ENCODE data around the gene SIX4.

SIX4 gene

DNA sequence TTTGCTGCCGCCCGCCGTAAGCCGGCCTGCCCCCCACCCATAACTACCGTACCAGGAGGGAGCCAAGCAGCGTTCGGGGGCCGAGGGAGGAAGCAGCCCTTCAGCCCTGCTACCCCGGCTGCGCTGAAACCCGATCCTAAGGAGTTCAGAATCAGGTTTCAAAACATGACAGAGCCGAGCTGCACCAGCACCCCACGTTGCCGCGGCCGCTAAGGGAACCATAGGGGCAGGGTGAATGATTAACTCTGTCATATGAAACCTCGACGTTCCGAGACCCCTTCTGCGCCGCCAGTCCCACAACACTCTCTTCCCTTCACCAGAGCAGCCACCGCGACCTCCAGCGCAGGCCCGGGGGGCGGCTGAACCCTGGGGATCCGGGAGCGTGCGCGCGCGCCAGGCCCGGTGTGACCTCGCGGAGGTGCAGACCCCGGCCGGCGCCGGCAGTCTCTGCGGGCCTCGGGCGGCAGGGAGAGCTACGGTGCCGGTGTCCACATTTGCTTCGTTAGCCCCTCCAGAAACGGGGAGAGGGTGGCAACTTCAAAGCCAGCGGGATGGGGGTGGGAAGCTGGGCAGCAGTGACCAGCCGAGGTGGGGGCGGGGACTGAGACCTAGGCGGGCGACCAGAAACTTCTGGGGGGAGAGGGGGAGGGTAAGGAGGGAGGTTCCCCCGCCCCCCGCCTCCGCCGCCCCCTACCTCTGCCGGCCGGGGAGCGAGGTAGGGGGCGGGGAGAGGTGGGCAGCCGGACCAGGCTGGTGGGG is 1.6 kb downstream of the SIX4 start:
- DNase-seq, result peak in 5 of 56 donors; percentile 1 to 22 (median 13)

DNA sequence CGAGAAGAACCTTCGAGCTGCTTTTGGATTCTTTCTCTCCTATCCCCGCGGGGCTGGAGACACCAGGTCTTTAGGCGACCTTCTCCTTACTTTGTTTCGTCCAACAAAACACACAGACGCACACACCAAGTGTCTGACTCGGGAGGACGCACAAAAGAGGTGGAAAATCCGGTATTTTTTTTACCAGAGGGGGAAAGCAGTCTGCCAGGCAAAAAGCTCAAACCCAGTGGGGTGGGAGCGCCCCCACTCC is 2.1 kb downstream of the SIX4 start:
- DNase-seq, result no peak

DNA sequence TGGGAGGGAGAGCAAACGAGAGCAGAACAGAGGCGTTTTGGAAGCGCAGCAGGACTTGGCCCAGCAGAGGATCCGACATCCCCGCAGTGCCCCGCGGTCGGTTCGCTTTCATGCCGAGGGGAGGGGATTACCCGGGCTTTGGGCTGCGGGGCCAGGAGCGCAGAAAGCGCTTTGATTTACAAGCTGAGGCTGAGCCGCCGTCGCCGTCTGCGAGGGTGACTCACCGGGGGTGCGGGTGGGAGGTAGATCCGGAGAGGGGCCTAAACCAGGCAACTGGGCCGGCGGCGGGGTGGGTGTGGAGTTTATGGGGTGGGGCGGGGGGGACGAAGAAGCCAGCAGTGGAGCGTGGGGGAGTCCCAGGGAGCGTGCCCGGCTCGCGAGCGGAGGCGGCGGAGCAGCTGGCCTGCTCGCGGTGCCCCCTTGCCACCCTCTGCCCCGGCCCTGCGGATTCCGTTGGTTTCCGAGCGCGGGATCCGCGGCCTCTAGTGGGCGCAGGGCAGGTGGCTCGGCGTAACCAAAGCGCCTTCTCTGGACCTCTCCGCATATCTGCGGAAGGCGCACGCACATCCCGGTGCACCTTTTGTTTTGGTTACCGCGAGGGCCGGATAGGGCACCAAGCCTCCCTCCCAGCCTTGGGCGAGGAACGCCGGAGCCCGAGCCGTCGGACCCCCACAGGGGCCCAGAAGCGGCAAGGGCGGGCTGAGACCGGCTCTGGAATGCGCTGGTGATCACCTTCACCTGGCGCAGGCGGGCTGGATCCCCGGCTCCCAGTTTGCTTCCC is 2.6 kb downstream of the SIX4 start:
- DNase-seq, result peak in 10 of 56 donors; percentile 5 to 44 (median 12)

DNA sequence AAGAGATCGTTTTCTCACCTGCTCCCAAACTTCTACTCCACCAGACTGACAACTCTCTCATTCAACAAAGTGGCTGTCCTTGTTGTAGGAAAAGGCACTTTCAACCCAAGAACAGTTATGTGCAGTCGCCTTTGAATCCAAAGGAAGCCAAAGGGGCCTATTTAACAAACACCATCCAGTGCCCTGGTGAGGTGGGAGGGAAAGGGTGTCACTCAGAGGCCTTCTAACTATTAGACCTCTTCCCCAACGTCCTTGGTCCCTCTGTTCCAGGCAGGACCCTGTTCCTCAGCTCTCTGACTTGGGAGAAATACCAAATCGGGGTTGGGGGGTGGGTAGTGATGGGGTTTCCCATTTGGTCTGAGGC is 3.2 kb downstream of the SIX4 start:
- no peak for DNase-seq

DNA sequence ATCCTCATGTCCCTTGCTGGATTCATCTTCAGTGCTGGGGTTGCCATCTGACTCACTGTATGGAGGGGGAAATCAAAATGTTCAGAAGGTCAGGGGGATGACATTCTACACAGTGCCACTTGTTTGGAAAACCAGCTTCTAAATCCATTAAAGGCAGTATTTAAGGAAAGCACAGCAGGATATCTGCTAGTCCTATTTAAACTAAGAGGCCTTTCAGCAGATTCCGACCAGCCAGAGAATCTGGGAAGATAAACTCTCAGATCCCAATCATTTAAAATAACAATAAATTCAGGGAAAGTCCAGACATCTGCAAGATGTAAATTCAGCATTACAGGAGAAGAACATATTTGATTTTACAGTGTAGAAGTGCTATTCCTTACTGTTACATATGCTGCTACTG is 3.8 kb downstream of the SIX4 start:
- no peak for DNase-seq

DNA sequence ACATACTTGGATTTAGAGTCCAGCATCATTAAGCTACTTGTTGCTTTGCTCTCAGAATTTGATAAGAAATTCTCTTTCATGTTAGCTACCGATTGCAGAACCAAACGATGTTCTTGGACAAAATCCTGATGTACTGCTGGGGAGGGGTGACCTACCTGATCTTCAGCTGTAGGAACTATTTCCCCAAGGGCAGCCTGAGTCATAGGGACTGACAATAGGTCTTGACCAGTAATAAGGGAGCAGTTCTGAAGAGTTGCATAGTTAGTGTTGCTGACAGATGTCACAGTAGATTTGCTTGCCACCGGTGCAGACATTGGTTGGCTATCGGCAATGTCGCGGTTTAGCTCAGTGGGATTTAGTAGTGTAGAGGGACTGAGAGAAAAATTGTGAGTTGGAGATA is 10.6 kb downstream of the SIX4 start:
- DNase-seq, result no peak

DNA sequence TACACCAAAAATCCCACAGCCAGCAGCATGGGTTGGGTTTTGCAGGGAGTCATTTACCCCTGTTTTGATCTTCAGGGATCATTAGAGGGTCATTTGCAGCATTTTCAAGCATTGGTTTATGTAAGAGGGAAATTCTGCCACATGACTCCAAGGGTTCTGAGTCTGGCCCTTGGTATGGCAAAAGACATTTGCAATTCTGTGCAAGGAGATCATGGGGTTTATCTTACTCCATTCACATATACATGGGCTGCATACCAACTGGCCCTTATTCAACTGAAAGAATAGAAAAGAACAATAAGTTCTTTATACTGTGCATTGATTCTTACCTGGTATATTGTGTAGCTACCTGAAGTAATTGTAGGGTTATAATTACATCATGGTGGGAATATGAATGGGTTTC is 13.7 kb downstream of the SIX4 start:
- no peak for DNase-seq

DNA sequence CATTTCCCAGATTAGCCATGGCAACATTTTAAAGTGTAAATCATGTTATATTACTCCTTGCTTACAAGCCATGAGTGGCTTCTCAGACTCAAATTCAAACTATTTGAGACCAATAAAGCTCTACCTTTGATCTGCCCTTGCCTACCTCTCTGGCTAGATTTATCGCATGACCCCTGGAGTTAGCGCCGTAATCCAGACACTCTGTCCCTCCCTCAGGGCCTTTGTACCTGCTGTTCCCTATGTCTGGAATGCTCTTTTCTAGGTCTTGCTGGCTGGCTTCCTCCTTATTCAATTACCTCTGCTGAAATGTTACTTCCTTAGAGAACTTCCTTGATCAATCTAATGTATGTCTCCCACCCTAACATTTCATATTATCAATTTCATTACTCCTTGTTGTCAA is 16.3 kb downstream of the SIX4 start:
- DNase-seq, result no peak

DNA sequence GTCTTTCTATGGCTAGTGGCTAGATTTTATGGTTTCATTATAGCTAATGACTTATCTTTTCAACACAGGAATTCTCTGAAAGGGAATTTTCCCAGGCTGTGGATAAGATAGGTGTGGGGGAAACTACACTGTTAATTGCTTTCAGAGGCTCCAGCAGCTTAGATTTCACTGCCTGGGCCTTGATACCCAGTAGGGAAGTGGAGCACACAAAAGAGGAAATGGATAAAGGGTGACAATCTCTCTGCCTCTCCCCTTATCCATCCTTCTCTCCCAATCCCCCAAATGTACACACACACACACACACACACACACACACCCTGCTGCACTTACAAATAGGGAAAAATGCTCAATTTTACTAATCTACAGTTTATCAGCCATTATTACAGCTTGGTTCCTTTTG is 19.1 kb downstream of the SIX4 start:
- DNase-seq, result no peak

DNA sequence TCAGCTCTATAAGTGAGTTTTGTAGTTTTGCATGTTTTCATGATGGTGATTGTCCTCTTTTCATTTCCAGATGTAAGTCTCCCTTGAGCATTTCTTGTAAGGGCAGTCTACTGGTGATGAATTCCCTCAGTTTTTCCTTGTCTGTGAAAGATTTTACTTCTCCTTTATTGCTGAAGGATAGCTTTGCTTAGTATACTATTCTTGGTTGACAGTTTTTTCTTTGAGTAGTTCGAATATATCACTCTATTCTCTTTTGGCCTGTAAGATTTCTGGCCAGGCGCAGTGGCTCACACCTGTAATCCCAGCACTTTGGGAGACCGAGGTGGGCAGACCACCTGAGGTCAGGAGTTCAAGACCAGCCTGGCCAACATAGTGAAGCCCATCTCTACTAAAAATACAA is 23.6 kb downstream of the SIX4 start:
- DNase-seq, result no peak

DNA sequence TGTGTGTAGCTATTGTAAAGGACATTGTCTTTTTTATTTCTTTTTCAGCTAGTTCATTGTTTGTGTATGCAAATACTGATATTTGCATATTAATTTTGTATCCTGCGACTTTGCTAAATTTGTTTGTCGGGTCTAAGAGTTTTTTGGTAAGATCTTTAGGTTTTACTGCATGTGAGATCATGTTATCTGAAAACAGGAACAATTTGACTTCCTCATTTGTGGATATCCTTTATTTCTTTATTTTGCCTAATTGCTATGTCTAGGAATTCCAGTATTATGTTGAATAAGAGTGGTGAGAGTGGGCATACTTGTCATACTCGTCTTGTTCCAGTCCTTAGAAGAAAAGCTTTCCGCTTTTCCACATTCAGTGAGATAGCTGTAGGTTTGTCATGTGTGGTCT is 28.8 kb downstream of the SIX4 start:
- DNase-seq, result no peak

DNA sequence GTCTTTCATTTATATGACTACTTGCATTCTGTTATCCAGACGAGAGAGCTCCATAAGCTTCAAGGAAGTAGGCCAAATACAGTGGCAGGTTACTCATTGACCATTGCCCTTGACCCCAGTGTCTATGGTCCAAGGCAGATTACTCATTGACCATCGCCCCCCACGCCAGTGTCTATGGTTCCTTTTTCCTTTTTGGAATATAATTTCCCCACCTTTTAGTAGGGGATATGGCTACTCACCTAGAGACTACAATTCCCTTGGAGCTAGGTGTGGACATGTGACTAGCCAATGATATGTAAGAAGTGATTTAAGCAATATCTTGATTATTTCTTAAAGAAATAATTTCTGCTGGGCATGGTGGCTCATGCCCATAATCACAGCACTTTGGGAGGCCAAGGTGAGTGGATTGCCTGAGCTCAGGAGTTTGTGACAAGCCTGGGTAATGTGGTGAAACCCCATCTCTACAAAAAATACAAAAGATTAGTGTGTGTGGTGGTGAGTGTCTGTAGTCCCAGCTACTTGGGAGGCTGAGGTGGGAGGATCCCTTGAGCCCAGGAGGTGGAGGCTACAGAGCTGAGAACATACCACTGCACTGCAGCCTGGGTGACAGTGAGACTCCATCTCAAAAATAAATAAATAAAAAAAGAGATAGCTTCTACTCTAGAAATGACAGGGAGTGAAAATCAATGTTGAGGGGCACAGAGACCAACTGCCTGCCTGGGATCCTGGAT is 32.6 kb downstream of the SIX4 start:
- DNase-seq, result no peak

DNA sequence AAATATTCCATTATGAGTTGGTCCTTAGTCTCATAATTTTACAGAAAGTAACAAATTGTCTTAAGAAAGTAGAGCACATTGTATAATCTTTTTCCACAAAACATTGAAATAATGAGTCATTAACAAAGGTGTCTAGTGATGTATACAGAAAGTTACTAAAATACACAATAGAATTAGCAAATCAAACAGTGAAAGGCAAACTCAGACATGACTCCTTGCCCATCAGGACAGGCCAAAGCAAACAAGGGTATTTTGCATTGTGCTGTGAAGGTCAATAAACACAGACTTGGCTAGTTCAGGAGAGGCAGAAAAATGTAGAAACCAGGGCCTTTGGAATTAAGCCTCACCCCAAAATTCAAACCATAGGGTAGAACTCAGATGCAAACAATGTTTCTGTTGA is 37.3 kb downstream of the SIX4 start:
- DNase-seq, result no peak

DNA sequence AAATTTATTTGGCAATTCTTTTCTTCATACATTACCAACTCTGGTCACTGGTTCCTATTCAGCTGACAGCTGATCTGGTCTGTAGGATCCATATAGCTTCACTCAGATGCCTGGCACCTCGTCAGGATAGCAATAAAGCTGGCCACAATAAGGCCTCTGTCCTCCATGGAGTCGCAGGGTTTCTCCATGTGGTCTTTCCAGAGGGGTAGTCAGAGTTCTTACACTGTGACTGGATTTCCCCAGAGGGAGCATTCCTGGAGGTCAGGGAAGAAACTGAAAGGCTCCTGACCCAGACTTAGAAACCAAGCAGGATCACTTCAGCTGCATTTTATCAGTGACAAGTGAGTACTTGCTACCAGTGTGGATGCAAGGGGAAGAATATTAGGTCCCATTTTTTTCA is 39.9 kb downstream of the SIX4 start:
- DNase-seq, result no peak

DNA sequence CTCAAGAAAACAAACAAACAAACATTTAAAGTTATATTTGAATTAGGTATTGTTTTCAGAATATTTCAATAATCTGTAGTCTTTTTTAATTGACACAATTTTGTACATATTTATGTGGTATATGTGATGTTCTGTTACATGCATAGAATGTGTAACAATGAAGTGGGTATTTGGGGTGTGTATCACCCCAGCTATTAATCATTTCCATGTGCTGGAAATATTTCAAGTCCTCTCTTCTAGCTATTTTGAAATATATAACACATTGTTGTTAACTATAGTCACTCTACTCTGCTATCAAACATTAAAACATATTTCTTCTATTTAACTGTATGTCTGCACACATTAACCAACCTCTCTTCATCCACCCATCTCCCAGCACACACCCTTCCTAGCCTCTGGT is 42.9 kb downstream of the SIX4 start:
- no peak for DNase-seq

DNA sequence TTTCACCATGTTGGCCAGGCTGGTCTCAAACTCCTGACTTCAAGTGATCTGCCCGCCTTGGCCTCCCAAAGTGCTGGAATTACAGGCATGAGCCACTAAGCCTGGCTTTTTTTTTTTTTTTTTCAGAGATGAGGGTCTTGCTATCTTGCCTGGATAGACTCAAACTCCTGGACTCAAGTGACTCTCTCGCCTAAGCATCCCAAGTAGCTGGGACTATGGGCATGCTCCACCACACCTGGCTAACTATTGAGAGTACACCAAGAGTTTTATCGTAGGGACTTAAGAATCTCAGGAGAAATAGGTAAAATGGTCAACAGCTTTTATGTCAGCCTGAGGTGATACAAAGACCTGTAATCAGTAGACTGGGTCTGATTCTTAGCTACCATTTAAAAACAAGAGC is 43.6 kb downstream of the SIX4 start:
- no peak for DNase-seq

DNA sequence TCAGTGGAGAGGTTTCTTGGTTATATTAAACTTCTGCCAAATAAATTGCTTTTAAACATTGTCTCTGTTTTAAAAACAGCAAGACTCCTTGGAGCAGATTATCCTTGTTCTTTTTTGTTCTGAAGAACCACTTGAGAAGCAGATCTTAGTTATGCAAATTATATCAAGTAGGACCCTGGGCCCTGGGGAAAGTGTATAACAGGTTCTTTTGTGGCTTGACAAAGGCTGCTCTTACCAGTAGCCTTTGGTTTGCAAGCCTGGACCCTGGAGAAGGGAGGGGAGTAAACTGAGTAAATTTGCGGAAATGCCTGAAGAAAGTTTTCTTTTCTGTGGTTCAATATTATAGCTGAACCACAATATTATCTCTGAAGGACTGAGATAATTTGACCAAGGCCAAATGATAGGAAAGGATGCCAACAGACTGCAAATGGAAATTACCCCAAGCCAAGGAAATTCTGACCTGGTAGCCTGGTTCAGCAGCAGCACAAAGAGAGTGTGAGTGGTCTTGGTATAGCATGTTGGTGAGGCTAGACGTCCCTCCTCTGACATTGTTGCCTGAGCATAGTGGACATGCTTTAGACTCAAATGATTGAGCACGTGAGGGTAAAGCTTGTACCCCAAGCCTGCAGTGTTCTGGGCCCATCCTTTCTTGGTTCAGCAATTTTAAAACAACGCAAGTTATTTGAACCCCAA is 44.4 kb downstream of the SIX4 start:
- DNase-seq, result no peak

DNA sequence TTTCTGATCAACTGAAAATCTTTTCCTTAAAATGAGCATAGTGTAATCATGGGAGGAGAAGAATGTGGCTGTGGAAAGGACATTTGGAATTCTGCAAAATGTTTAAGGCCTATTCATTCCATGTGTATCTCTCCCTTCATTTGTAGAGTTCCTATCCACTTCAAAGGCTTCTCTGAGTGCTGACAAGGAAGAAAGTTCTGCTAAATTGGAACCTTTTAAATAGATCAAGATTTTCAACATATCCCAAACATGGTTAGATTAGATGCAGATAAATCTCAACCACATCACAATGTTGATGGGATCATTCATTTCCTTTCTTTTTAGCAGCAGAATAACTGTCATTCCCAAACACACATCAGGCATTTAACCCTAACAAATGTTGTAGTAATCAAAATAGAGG is 46.5 kb downstream of the SIX4 start:
- DNase-seq, result no peak

DNA sequence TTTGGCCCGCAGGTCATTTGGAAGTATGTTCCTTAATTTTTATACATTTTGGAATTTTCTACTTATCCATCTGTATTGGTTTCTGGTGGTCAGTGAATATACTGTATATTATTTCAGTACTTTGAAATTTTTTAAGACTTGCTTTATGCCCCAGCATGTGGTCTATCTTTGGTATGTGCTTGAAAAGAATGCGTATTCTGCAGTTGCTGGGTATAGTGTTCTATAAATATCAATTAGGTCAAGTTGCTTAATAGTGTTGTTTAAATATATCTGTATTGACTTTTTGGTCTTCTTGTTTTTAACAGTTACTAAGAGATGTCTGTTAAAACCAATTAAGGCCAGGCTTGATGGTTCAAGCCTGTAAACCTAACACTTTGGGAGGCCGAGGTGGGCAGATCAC is 53.2 kb downstream of the SIX4 start:
- no peak for DNase-seq

DNA sequence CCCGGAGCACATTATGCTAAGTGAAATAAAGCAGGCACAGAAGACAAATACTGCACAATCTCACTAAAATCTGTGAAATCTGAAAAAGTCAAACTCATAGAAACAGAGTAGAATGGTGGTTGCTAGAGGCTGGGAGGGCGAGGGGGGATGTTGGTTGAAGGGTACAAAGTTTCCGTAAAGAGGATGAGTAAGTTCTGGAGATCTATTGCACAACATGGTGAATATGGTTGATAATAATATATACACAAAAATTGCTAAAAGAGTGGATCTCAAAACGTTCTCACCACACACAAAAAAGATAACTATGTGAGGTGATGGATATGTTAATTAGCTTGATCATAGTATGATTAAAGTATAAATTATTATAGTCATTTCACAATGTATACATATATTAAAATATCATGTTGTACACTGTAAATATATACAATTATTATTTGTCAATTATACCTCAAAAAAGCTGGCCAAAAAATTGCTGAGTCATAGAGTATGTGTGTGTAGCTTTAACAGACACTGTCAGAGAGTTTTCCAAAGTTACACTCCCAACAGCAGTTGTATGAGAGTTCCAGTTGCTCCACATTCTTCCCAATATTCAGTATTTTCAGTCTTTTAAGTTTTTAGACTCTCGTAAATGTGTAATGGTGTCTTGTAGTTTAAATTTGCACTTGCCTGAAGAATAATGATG is 55.6 kb downstream of the SIX4 start:
- DNase-seq, result no peak

DNA sequence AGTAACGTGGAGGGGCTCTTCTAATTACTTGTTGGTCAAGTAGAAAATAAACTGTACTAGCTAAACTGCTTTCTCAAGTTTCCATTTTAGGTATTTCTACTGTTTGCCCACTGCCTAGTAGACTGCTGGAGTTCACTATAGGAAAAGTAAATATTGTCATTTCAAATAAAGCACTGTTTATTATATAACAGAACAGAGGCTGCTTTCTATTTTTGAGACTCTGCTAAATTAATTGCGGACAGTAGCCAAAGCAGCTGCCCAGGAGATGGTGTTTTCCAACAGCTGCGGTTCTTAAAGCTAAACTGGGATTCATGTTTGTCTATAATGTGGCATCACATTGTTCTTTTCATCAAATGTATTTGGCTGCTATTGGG is 59.0 kb downstream of the SIX4 start:
- no peak for DNase-seq

DNA sequence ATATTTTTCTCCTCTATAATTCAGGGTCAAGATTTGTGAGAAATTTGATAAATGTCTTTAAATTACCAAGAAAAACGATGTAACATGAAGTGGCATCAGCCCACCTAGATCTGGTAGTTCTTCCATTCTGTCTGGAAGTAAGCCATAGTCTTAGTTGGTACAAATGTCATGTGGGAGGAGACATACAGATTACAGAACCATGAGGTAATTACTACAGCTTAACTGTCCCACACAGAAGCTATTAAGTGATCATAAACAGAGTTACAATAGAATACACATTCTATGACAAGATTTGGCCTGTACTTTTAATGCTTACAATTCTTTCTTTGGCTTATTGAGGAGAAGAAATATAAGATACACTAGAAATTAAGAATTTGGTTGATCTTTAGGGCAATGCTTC is 61.2 kb downstream of the SIX4 start:
- DNase-seq, result no peak
